OCI-LY7 (cell line): ENCODE data around the gene KIFC3. TPM values are rescaled to one million over a fixed set of nuclear protein-coding genes. Genes with fewer than 3 reads are reported as not detected.
A peak's percentile ranks its signal among the peaks of the same experiment; 100 is the strongest.

Experiments
- BruUV-seq: library from RNA; stranded (reverse); fragments of 400-500 nt; replicated peaks from 2 replicates; lab custom pipeline; 2021; lab: Mats Ljungman, UMichigan
- CTCF ChIA-PET: fragments of 300-600 bp; sonication (Branson Sonifier 250); formaldehyde crosslinking; loops from one replicate; lab custom pipeline; 2022; ENCODE audit warnings: antibody characterized with exemption; ENCODE audit not compliant: unreplicated experiment; lab: Charles Lee
- POLR2A ChIA-PET: fragments of 300-600 bp; sonication (Branson Sonifier 250); formaldehyde crosslinking; loops from one replicate; lab custom pipeline; 2022; ENCODE audit warnings: antibody characterized with exemption; lab: Charles Lee
- DNase-seq: peaks from one replicate; pipeline ENCODE4 v3.0.0-alpha.2; 2015; ENCODE audit warnings: low spot score
- H2AFZ ChIP-seq: fragments of 200-600 bp; sonication (generic), shearing (Covaris generic); 2 replicates; pipeline ENCODE4 v1.6.1; 2014; ENCODE audit warnings: mild to moderate bottlenecking, antibody characterized with exemption, low read length, moderate library complexity
- H3K27ac ChIP-seq: fragments of 200-600 bp; sonication (generic); 2 replicates; pipeline ENCODE4 v1.5.1; 2014; ENCODE audit warnings: mixed run types, low read depth, mild to moderate bottlenecking, moderate library complexity, low read length, inconsistent platforms; ENCODE audit not compliant: poor library complexity, severe bottlenecking
- H3K36me3 ChIP-seq: fragments of 200-600 bp; sonication (generic); 2 replicates; pipeline ENCODE4 v1.6.1; 2014; ENCODE audit warnings: mild to moderate bottlenecking, antibody characterized with exemption, low read length, moderate library complexity, mixed read lengths; ENCODE audit not compliant: insufficient read depth
- H3K4me1 ChIP-seq: fragments of 200-600 bp; sonication (generic); 2 replicates; pipeline ENCODE4 v1.5.1; 2014; ENCODE audit warnings: mild to moderate bottlenecking, low read length; ENCODE audit not compliant: insufficient read depth, poor library complexity, severe bottlenecking
- H3K4me2 ChIP-seq: fragments of 200-600 bp; sonication (generic); 2 replicates; pipeline ENCODE4 v1.6.1; 2014; ENCODE audit warnings: mild to moderate bottlenecking, low read length
- H3K4me3 ChIP-seq: fragments of 200-600 bp; sonication (generic); 2 replicates; pipeline ENCODE4 v1.5.1; 2014; ENCODE audit warnings: mild to moderate bottlenecking, low read depth, low read length; ENCODE audit not compliant: poor library complexity, severe bottlenecking
- H3K79me2 ChIP-seq: fragments of 200-600 bp; sonication (generic); 2 replicates; pipeline ENCODE4 v1.6.1; 2016; ENCODE audit warnings: low read depth, mild to moderate bottlenecking, low read length, moderate library complexity, mixed read lengths; ENCODE audit not compliant: insufficient read depth
- H3K9me2 ChIP-seq: fragments of 200-600 bp; sonication (generic); 2 replicates; pipeline ENCODE4 v1.6.1; 2016; ENCODE audit warnings: mild to moderate bottlenecking, low read length, mixed read lengths; ENCODE audit not compliant: insufficient read depth
- H3K9me3 ChIP-seq: fragments of 200-600 bp; sonication (generic); 2 replicates; pipeline ENCODE4 v1.6.1; 2014; ENCODE audit warnings: mild to moderate bottlenecking, mixed run types, low read length, mixed read lengths
- H4K20me1 ChIP-seq: fragments of 200-600 bp; sonication (generic); 2 replicates; pipeline ENCODE4 v1.6.1; 2014; ENCODE audit warnings: mild to moderate bottlenecking, antibody characterized with exemption, low read length, moderate library complexity, mixed read lengths; ENCODE audit not compliant: insufficient read depth
- CTCF ChIP-seq: fragments of 200-600 bp; sonication (generic); conservative IDR thresholded peaks from 2 replicates; pipeline ENCODE4 v1.5.1; 2014; ENCODE audit warnings: mild to moderate bottlenecking, antibody characterized with exemption, low read length, moderate library complexity, mixed read lengths
- EZH2phosphoT487 ChIP-seq: fragments of 200-600 bp; sonication (generic); IDR thresholded peaks from 2 replicates; pipeline ENCODE4 v1.6.1; 2018; ENCODE audit warnings: low read depth, borderline replicate concordance, mild to moderate bottlenecking, mixed run types, antibody characterized with exemption, low read length, moderate library complexity, mixed read lengths
- intact Hi-C: fragments of 100-400 bp; cut with micrococcal nuclease; formaldehyde crosslinking; loops from one replicate; pipeline ENCODE4 v1.10.0; 2022; ENCODE audit not compliant: unreplicated experiment
- total RNA-seq, 2 experiments: library from RNA; depleted of rRNA in 1 of 2; stranded (reverse); fragments of >200 nt in 1 of 2; shearing (Covaris generic) in 1 of 2; gene quantifications; 2 replicates each; pipeline ENCODE4 v1.2.3, GENCODE V29; 2014 to 2022

KIFC3 gene
- total RNA-seq, 2 experiments from 2014 or later, result 0.61 TPM; not detected in 1

GRCh38 chr16:57725151-57725550 is 77.1 kb downstream of the KIFC3 start:
- Histone ChIP-seq H3K4me1 (no peaks in the 10 kb centered on the region), H3K4me3 (no peak overlapping the region), H3K9me3 (no peaks in the 10 kb centered on the region), H4K20me1 (no peaks in the 10 kb centered on the region), H3K9me2 (no peaks in the 10 kb centered on the region), H3K4me2 (no peak overlapping the region), H3K36me3 (no peaks in the 10 kb centered on the region), H3K79me2 (no peaks in the 10 kb centered on the region), H3K27ac (no peak overlapping the region), H2AFZ (no peak overlapping the region)
- intact Hi-C loops, result no loop called here
- BruUV-seq, result no TSS peak
- ChIA-PET POLR2A (interaction anchor here (0.6 to 1.0 kb wide), 3 partner anchors 20 to 1302 kb away, joined by 3 to 5 read pairs (median 3); no protein-coding TSS in a partner anchor), CTCF (no interaction called here)
- DNase-seq, result no peak
- TF ChIP-seq EZH2phosphoT487, result no peak
- no peak for TF ChIP-seq CTCF

- H4K20me1 ChIP-seq, result no peaks in the 10 kb centered on the region
- H3K9me3 ChIP-seq, result no peaks in the 10 kb centered on the region
- no peak overlapping the region for H2AFZ ChIP-seq
- H3K27ac ChIP-seq, result no peak overlapping the region
- TF ChIP-seq EZH2phosphoT487 (no peak), CTCF (no peak)
- no peak overlapping the region for H3K4me3 ChIP-seq
- no TSS peak for BruUV-seq
- no peaks in the 10 kb centered on the region for H3K79me2 ChIP-seq
- H3K9me2 ChIP-seq, result no peaks in the 10 kb centered on the region
- DNase-seq, result no peak
- no peaks in the 10 kb centered on the region for H3K36me3 ChIP-seq
- POLR2A ChIA-PET, result interaction anchor here (0.6 to 1.0 kb wide), 2 partner anchors 79 to 1302 kb away, joined by 3 to 5 read pairs; no protein-coding TSS in a partner anchor
- CTCF ChIA-PET, result no interaction called here
- intact Hi-C loops, result loop anchor here (5.0 kb wide), 2 partner anchors 122 to 147 kb away; no protein-coding TSS in a partner anchor
- H3K4me2 ChIP-seq, result no peak overlapping the region
- no peaks in the 10 kb centered on the region for H3K4me1 ChIP-seq
Observed at GRCh38 chr16:57724531-57724930, 77.8 kb downstream of the KIFC3 start.

GRCh38 chr16:57723170-57723569 is 79.1 kb downstream of the KIFC3 start:
- CTCF ChIA-PET, result no interaction called here
- Histone ChIP-seq H2AFZ (no peak overlapping the region), H3K9me2 (no peaks in the 10 kb centered on the region), H3K79me2 (no peaks in the 10 kb centered on the region), H3K9me3 (no peaks in the 10 kb centered on the region), H3K27ac (no peak overlapping the region), H4K20me1 (no peaks in the 10 kb centered on the region), H3K4me2 (no peak overlapping the region), H3K4me1 (no peaks in the 10 kb centered on the region), H3K4me3 (no peak overlapping the region), H3K36me3 (no peaks in the 10 kb centered on the region)
- POLR2A ChIA-PET, result no interaction called here
- BruUV-seq, result no TSS peak
- intact Hi-C loops, result loop anchor here (5.0 kb wide), 2 partner anchors 121 to 146 kb away; no protein-coding TSS in a partner anchor
- DNase-seq, result no peak
- TF ChIP-seq EZH2phosphoT487 (no peak), CTCF (0 out of 2 replicates have a peak, but pooled peaks have one; percentile 14)
